Uterus (tissue), 2 donors: ENCODE data around the gene SNTN.

Experiments
- POLR2A ChIP-seq, 2 donors: fragments of 450-650 bp; IDR thresholded peaks; one replicate each; pipeline ENCODE4 v1.6.1; 2016; ENCODE audit warnings: antibody characterized with exemption in 2 of 2, mild to moderate bottlenecking in 1 of 2, moderate library complexity in 1 of 2
- TF ChIP-seq, protein P1 (sequence below), 4 experiments: fragments of 200-600 bp in 2 of 4; fragments of 450-650 bp in 2 of 4; sonication (generic) in 2 of 4; IDR thresholded peaks; one replicate each; pipeline ENCODE4 v1.5.1; 2016 to 2019; ENCODE audit warnings: antibody characterized with exemption in 4 of 4, mild to moderate bottlenecking in 2 of 4, moderate library complexity in 1 of 4

DNA sequence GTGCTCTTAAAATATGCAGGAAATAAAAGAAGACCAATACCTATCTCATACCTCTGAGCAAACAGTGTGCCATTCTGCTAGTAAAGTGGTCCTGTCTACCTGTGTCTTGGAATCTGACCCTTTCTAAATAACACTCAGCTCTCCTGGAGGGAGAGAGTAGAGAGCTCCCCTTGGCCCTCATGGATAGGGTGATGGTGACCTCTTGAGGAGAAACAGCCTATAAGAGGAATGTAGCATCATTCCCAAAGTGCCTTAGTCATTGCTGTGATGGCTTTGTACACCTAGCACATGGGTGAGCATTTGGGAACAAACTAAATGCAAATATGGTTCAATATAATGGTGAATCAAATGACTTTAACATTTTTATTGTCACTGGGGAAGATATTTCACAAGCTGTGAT is 10.0 kb downstream of the SNTN start:
- TF ChIP-seq, protein P1, sequence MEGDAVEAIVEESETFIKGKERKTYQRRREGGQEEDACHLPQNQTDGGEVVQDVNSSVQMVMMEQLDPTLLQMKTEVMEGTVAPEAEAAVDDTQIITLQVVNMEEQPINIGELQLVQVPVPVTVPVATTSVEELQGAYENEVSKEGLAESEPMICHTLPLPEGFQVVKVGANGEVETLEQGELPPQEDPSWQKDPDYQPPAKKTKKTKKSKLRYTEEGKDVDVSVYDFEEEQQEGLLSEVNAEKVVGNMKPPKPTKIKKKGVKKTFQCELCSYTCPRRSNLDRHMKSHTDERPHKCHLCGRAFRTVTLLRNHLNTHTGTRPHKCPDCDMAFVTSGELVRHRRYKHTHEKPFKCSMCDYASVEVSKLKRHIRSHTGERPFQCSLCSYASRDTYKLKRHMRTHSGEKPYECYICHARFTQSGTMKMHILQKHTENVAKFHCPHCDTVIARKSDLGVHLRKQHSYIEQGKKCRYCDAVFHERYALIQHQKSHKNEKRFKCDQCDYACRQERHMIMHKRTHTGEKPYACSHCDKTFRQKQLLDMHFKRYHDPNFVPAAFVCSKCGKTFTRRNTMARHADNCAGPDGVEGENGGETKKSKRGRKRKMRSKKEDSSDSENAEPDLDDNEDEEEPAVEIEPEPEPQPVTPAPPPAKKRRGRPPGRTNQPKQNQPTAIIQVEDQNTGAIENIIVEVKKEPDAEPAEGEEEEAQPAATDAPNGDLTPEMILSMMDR (IDR thresholded peaks at IDR 0.05): no peak
- TF ChIP-seq POLR2A (IDR thresholded peaks at IDR 0.05): no peak
